Calu3 (cell line): Measurements from ENCODE around the gene RBP3. TPM values are rescaled to one million over a fixed set of nuclear protein-coding genes. Genes with fewer than 3 reads are reported as not detected.

Experiments used
- BruUV-seq: library from RNA; stranded (reverse); fragments of 400-500 nt; replicated peaks from 2 replicates; lab custom pipeline; 2021; lab: Mats Ljungman, UMichigan
- CTCF ChIA-PET: fragments of 300-600 bp; sonication (Branson Sonifier 250); formaldehyde crosslinking; loops from one replicate; lab custom pipeline; 2022; ENCODE audit warnings: antibody characterized with exemption; lab: Charles Lee
- DNase-seq: peaks from one replicate; pipeline ENCODE4 v3.0.0; 2022
- H3K27ac Mint-ChIP-seq: one replicate; pipeline ENCODE4 v1.8.0; 2022; ENCODE audit warnings: mixed read lengths; ENCODE audit not compliant: unreplicated experiment
- H3K27me3 Mint-ChIP-seq: one replicate; pipeline ENCODE4 v1.8.0; 2022; ENCODE audit warnings: mixed read lengths; ENCODE audit not compliant: unreplicated experiment
- H3K36me3 Mint-ChIP-seq: one replicate; pipeline ENCODE4 v1.8.0; 2022; ENCODE audit warnings: mild to moderate bottlenecking, moderate library complexity, mixed read lengths; ENCODE audit not compliant: insufficient read depth, unreplicated experiment
- H3K4me1 Mint-ChIP-seq: one replicate; pipeline ENCODE4 v1.8.0; 2022; ENCODE audit warnings: mild to moderate bottlenecking, low read depth, mixed read lengths; ENCODE audit not compliant: unreplicated experiment
- H3K4me3 Mint-ChIP-seq: one replicate; pipeline ENCODE4 v1.8.0; 2022; ENCODE audit warnings: mild to moderate bottlenecking, low read depth, moderate library complexity, mixed read lengths; ENCODE audit not compliant: unreplicated experiment
- H3K9me3 Mint-ChIP-seq: one replicate; pipeline ENCODE4 v1.8.0; 2022; ENCODE audit warnings: low read depth, mixed read lengths; ENCODE audit not compliant: unreplicated experiment
- intact Hi-C: fragments of 100-400 bp; cut with micrococcal nuclease; formaldehyde crosslinking; loops from one replicate; pipeline ENCODE4 v1.10.0; 2022; ENCODE audit not compliant: unreplicated experiment
- total RNA-seq: library from RNA; stranded (reverse); gene quantifications from 2 replicates; pipeline ENCODE4 v1.2.3, GENCODE V29; 2022
- TF ChIP-seq, protein P1 (sequence below): fragments of 200-600 bp; IDR thresholded peaks from one replicate; pipeline ENCODE4 v1.8.0; 2022; ENCODE audit warnings: antibody characterized with exemption; ENCODE audit not compliant: unreplicated experiment

The RBP3 gene
- total RNA-seq, 1 experiment from 2014 or later, result not detected

GRCh38 chr10:47403446-47404318 is 55.5 kb downstream of the RBP3 start:
- BruUV-seq, result no TSS peak
- H3K36me3 Mint-ChIP-seq, result peaks cover 7% of the 10 kb centered on the region
- no peaks in the 10 kb centered on the region for H3K27me3 Mint-ChIP-seq
- intact Hi-C loops, result no loop called here
- H3K27ac Mint-ChIP-seq, result peak overlapping the region; percentile 57
- TF ChIP-seq, protein P1, sequence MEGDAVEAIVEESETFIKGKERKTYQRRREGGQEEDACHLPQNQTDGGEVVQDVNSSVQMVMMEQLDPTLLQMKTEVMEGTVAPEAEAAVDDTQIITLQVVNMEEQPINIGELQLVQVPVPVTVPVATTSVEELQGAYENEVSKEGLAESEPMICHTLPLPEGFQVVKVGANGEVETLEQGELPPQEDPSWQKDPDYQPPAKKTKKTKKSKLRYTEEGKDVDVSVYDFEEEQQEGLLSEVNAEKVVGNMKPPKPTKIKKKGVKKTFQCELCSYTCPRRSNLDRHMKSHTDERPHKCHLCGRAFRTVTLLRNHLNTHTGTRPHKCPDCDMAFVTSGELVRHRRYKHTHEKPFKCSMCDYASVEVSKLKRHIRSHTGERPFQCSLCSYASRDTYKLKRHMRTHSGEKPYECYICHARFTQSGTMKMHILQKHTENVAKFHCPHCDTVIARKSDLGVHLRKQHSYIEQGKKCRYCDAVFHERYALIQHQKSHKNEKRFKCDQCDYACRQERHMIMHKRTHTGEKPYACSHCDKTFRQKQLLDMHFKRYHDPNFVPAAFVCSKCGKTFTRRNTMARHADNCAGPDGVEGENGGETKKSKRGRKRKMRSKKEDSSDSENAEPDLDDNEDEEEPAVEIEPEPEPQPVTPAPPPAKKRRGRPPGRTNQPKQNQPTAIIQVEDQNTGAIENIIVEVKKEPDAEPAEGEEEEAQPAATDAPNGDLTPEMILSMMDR, result no peak
- H3K4me3 Mint-ChIP-seq, result no peak overlapping the region
- CTCF ChIA-PET, result interaction anchor here (1.1 kb wide), 1 partner anchor 10 kb away, joined by 4 read pairs; no protein-coding TSS in a partner anchor
- H3K4me1 Mint-ChIP-seq, result peaks cover 35% of the 10 kb centered on the region
- no peaks in the 10 kb centered on the region for H3K9me3 Mint-ChIP-seq
- no peak for DNase-seq

DNA sequence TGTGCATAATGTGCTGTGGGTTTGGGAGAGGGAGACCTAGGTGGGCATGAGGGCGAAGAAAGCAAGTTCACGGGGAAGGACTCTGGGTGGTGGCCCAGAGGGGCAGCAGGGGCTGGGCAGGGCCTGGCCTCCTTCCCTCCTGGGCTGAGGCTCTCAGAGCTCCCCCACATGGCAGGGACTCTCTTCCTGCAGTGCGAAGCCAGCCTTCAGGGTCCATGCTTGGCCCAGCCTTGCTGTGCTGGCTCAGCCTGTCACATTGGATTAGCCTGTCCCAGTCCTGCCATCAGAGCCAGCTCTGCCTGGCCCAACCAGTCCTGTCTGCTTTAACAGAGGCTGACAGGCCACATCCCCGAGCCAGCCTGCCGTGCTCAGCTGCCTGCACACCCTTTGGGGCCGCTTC is 56.3 kb downstream of the RBP3 start:
- DNase-seq, result no peak
- peaks cover 35% of the 10 kb centered on the region for H3K4me1 Mint-ChIP-seq

DNA sequence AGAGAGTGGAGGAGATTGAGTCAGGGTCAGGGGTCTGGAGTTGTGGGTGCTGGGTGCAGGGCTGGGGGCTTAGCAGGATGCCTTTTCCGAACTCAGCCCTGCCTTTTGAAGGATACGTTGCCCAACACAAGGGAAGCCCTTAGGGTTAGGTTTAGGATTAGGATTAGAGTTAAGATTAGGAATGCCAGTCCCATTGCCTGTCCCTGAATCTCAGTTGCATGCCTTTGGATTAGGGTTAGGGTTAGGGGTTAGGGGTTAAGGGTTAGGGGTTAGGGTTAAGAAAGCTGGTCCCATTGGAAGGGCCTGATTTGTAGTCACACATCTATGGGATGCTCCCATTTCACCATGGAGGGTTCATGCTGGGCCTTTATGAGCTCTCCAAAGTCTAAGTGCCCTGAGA is 56.8 kb downstream of the RBP3 start:
- BruUV-seq, result no TSS peak
- no peak overlapping the region for H3K27ac Mint-ChIP-seq
- CTCF ChIA-PET, result interaction anchor here (0.7 kb wide), 1 partner anchor 11 kb away, joined by 3 read pairs; no protein-coding TSS in a partner anchor

More for the DNA sequence above, 56.3 kb downstream of the RBP3 start:
- TF ChIP-seq, protein P1, result no peak
- no TSS peak for BruUV-seq
- Mint-ChIP-seq H3K9me3 (no peaks in the 10 kb centered on the region), H3K36me3 (peaks cover 7% of the 10 kb centered on the region), H3K27me3 (no peaks in the 10 kb centered on the region), H3K27ac (no peak overlapping the region), H3K4me3 (no peak overlapping the region)
- CTCF ChIA-PET, result no interaction called here
- intact Hi-C loops, result no loop called here

DNA sequence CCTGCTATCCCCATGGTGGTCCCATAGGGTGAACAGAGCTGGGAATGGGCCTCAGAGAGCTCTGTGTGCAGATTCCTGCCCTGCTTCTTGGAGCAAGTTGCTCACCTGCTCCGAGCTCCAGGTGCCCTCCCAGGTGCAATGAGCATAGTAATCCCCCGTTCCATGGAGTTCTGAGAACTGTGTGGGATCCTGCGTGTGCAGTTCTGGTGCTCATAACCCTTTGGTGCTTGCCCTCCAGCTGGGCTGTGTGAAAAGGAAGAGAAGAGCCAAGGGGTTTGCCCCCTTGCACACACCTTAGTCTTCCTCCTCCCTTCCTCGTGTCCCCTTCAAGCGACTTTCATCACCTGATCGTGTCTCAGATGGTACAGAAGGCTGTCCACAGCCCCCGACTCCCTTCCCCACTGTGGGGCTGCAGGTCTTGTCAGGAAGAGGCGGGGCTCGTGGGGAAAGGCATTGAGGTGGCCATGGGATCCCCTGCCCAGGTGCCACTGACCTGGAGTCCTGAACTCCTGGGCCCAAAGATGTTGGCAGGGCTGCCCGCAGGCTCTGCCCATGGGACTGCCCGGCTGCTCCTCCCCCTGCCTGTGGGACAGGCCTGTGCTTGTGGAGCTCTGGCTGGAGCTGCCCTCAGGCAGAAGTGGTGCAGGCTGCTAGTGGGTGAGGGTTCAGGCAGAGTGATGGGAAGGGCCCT is 57.8 kb downstream of the RBP3 start:
- TF ChIP-seq, protein P1, result no peak
- no peaks in the 10 kb centered on the region for H3K9me3 Mint-ChIP-seq
- H3K36me3 Mint-ChIP-seq, result peaks cover 7% of the 10 kb centered on the region
- no TSS peak for BruUV-seq
- H3K27ac Mint-ChIP-seq, result peak overlapping the region; percentile 16
- CTCF ChIA-PET, result interaction anchor here (1.2 to 1.5 kb wide), 3 partner anchors 16 to 44 kb away, joined by 3 to 7 read pairs (median 5); partner anchors contain the start of gene ZNF488
- intact Hi-C loops, result no loop called here
- no peaks in the 10 kb centered on the region for H3K27me3 Mint-ChIP-seq
- H3K4me1 Mint-ChIP-seq, result peaks cover 45% of the 10 kb centered on the region
- peak; percentile 45 for DNase-seq
- H3K4me3 Mint-ChIP-seq, result no peak overlapping the region

More for the DNA sequence above, 56.8 kb downstream of the RBP3 start:
- H3K4me1 Mint-ChIP-seq, result peaks cover 36% of the 10 kb centered on the region
- peaks cover 7% of the 10 kb centered on the region for H3K36me3 Mint-ChIP-seq
- intact Hi-C loops, result no loop called here
- no peaks in the 10 kb centered on the region for H3K27me3 Mint-ChIP-seq
- H3K9me3 Mint-ChIP-seq, result no peaks in the 10 kb centered on the region
- TF ChIP-seq, protein P1, result no peak
- no peak for DNase-seq
- H3K4me3 Mint-ChIP-seq, result no peak overlapping the region
